Neutrophil (primary cell): Measurements from ENCODE around the gene ENTREP3.

Experiments used
- H3K27ac ChIP-seq: fragments of 200-600 bp; sonication (generic); 2 replicates; pipeline ENCODE4 v1.5.1; 2016; ENCODE audit warnings: mild to moderate bottlenecking, moderate library complexity
- H3K27me3 ChIP-seq: fragments of 200-600 bp; sonication (generic); 2 replicates; pipeline ENCODE4 v1.6.0; 2016; ENCODE audit warnings: mild to moderate bottlenecking
- H3K36me3 ChIP-seq: fragments of 200-600 bp; sonication (generic); 2 replicates; pipeline ENCODE4 v1.5.1; 2017
- H3K4me1 ChIP-seq, 2 experiments: fragments of 200-600 bp in 1 of 2; sonication (generic) in 1 of 2; 1 replicate in 1 of 2; 2 replicates in 1 of 2; pipeline versions ENCODE4 v1.5.1 to v1.6.1; 2013 to 2016; ENCODE audit warnings: low read depth in 1 of 2, low read length in 1 of 2, mild to moderate bottlenecking in 1 of 2, moderate library complexity in 1 of 2; ENCODE audit not compliant: control insufficient read depth in 1 of 2, insufficient read depth in 1 of 2
- H3K4me3 ChIP-seq, 2 experiments: fragments of 200-600 bp in 1 of 2; sonication (generic) in 1 of 2; 1 replicate in 1 of 2; 2 replicates in 1 of 2; pipeline ENCODE4 v1.5.1; 2013 to 2016; ENCODE audit warnings: low read depth in 1 of 2, low read length in 1 of 2, mild to moderate bottlenecking in 1 of 2, moderate library complexity in 1 of 2
- H3K9me3 ChIP-seq: fragments of 200-600 bp; sonication (generic); 2 replicates; pipeline ENCODE4 v1.5.1; 2016
- TF ChIP-seq, protein P1 (sequence below): fragments of 200-600 bp; sonication (generic); IDR thresholded peaks from 2 replicates; pipeline ENCODE4 v1.5.1; 2016; ENCODE audit warnings: antibody characterized with exemption

ENTREP3 gene

DNA sequence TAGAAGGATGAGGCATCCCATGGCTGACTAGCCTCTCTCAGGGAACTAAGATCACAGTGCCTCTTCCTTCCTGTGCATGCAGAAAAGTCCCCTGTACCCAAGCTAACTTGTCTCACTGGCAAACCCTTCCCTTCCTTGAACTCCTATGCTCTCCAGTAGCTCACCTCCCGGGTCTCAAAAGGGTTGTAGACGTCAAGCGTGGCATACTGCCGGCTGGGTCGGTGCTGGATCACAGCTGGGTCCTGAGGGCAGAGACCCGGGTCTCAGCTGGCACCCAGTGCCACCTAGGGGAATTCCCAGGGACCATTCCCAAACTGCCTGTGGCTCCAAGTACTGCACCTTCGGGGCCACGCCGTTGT, 6.2 kb upstream of the ENTREP3 start:
- Histone ChIP-seq H3K9me3 (no peaks in the 10 kb centered on the region), H3K36me3 (peaks cover 41% of the 10 kb centered on the region), H3K27me3 (no peaks in the 10 kb centered on the region), H3K27ac (peak overlapping the region; percentile 61), H3K4me1 (peaks cover 18 to 20% of the 10 kb centered on the region in 2 experiments), H3K4me3 (peak overlapping the region; percentile 64 to 69)
- TF ChIP-seq, protein P1, sequence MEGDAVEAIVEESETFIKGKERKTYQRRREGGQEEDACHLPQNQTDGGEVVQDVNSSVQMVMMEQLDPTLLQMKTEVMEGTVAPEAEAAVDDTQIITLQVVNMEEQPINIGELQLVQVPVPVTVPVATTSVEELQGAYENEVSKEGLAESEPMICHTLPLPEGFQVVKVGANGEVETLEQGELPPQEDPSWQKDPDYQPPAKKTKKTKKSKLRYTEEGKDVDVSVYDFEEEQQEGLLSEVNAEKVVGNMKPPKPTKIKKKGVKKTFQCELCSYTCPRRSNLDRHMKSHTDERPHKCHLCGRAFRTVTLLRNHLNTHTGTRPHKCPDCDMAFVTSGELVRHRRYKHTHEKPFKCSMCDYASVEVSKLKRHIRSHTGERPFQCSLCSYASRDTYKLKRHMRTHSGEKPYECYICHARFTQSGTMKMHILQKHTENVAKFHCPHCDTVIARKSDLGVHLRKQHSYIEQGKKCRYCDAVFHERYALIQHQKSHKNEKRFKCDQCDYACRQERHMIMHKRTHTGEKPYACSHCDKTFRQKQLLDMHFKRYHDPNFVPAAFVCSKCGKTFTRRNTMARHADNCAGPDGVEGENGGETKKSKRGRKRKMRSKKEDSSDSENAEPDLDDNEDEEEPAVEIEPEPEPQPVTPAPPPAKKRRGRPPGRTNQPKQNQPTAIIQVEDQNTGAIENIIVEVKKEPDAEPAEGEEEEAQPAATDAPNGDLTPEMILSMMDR, result no peak

DNA sequence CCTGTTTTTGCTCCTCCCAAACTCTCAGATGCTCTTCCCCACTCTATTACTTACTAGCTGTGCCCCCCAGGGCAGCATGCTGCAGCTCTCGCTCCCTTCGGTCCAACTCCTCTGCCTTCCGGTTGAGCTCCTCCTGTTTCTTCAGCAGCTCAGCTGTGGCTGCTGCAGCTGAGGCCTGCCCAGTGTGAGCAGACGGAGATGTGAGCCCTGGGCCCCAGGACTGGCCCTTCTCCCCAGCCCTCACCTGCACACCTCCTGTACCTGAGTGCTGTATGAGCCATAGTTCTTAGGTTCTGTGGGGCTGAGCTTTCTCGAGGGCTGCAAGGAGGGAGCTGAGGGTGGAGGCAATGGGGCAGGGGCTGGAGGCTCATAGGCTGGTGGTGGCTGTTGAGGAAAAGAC, 5.0 kb upstream of the ENTREP3 start:
- H3K4me3 ChIP-seq, result no peak overlapping the region
- no peaks in the 10 kb centered on the region for H3K27me3 ChIP-seq
- peaks cover 30% of the 10 kb centered on the region for H3K36me3 ChIP-seq
- peaks cover 24 to 27% of the 10 kb centered on the region in 2 experiments for H3K4me1 ChIP-seq
- TF ChIP-seq, protein P1, result no peak
- no peaks in the 10 kb centered on the region for H3K9me3 ChIP-seq
- H3K27ac ChIP-seq, result no peak overlapping the region

DNA sequence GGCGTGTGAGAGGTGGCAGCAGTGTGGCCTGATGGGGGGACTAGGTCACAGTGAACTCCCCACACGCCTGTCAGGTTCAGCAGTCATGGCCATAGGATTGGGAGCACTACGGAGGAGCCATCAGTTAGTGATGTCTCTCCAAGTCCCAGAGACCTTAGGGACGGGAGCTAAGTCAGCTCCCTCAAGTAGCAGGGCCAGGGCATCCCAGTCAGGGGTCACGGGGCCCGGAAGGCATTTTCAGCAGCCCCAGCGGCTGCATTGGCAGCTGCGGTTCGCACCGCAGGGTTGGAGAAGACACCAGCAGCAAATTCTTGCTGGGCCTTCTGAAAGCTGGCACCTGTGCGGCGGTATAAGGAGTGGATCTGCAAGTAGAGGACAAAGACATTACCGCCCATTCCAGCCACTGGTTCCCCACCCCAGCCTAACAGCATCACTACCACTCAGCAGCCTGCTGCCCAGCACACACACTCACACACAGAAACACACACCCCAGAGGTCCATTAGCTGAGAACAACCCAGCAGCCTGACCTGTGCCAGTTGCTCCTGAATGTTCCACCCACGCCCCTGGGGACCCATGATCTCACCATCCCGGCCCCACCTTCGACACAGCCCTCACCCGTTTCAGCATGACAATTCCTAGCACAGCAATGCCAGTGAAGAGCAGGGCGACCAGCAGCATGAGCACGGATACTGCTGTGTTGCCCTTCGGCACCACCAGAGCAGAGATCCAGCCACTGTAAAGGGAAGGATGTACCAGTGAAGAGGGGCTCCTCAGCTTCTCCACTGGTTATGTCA, 972 bp upstream of the ENTREP3 start:
- Histone ChIP-seq H3K36me3 (peaks cover 4% of the 10 kb centered on the region), H3K27me3 (peaks cover 6% of the 10 kb centered on the region), H3K4me1 (peaks cover 13 to 20% of the 10 kb centered on the region in 2 experiments), H3K27ac (no peak overlapping the region), H3K4me3 (peak overlapping the region; percentile 77 to 87), H3K9me3 (no peaks in the 10 kb centered on the region)
- TF ChIP-seq, protein P1, result no peak

GRCh38 chr1:155254714-155255242, 505 bp downstream of the ENTREP3 start:
- Histone ChIP-seq H3K4me3 (peak overlapping the region; percentile 77 to 87), H3K27ac (peak overlapping the region; percentile 50), H3K4me1 (peaks cover 24 to 29% of the 10 kb centered on the region in 2 experiments), H3K9me3 (no peaks in the 10 kb centered on the region), H3K27me3 (peaks cover 6% of the 10 kb centered on the region), H3K36me3 (no peaks in the 10 kb centered on the region)
- TF ChIP-seq, protein P1, result no peak

GRCh38 chr1:155254228-155254713, 1.0 kb downstream of the ENTREP3 start:
- peak overlapping the region in 1 of 2 experiments; percentile 77 for H3K4me3 ChIP-seq
- H3K27ac ChIP-seq, result no peak overlapping the region
- peaks cover 25 to 29% of the 10 kb centered on the region in 2 experiments for H3K4me1 ChIP-seq
- no peaks in the 10 kb centered on the region for H3K36me3 ChIP-seq
- TF ChIP-seq, protein P1, result no peak
- no peaks in the 10 kb centered on the region for H3K9me3 ChIP-seq
- H3K27me3 ChIP-seq, result peaks cover 6% of the 10 kb centered on the region
